ENCODE data around the gene PPP1CA.

DNA sequence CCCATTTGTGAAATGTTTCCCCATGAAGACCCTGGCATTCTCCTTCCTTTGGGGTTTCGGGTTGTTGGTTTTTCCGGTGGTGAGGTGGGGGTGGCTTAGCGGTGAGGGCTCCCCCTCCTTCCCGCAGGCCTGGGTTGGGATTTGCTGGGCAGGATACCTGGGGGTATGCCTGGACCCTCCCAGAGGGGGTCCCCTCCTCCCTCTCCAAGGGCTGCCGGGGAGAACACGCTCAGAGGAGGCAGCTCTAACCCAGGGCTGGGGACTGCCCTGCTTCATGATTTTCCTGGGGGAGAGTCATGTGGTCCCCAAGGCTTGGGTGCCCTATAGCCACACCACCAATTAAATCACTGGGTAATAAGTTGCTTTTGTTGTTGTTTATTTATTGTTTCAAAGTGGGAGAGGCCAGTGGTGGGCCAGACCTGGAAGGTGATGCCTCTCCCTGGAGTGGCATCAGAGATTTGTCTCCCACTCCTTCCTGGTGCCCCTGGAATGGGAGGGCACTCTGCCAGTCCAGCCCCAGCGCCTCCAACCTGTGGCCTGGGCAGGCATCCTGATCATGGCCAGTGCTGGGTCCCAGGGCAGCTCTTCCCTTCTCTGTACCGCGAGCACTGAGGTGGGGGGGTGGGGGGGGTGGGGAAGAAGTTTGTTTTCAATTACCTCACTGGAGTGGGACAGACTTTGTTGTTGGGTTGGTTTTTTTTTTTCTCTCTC lies 26.9 kb downstream of the PPP1CA start:
- TF ChIP-seq POLR2A (IDR thresholded peaks at IDR 0.05) = no peak
- TF ChIP-seq, protein P1, sequence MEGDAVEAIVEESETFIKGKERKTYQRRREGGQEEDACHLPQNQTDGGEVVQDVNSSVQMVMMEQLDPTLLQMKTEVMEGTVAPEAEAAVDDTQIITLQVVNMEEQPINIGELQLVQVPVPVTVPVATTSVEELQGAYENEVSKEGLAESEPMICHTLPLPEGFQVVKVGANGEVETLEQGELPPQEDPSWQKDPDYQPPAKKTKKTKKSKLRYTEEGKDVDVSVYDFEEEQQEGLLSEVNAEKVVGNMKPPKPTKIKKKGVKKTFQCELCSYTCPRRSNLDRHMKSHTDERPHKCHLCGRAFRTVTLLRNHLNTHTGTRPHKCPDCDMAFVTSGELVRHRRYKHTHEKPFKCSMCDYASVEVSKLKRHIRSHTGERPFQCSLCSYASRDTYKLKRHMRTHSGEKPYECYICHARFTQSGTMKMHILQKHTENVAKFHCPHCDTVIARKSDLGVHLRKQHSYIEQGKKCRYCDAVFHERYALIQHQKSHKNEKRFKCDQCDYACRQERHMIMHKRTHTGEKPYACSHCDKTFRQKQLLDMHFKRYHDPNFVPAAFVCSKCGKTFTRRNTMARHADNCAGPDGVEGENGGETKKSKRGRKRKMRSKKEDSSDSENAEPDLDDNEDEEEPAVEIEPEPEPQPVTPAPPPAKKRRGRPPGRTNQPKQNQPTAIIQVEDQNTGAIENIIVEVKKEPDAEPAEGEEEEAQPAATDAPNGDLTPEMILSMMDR (IDR thresholded peaks at IDR 0.05) = no peak
